Lower leg skin (tissue), 4 donors: ENCODE measurements around the gene SAFB. TPM values are rescaled to one million over a fixed set of nuclear protein-coding genes. Genes with fewer than 3 reads are reported as not detected.

ENCODE experiments used
- DNase-seq, 2 donors: peaks; one replicate each; pipeline ENCODE4 v3.0.0-alpha.2; 2019; ENCODE audit warnings: low spot score in 2 of 2
- H3K4me3 ChIP-seq: fragments of 200-600 bp; sonication (generic); 2 replicates; pipeline ENCODE4 v1.5.1; 2017; ENCODE audit warnings: mild to moderate bottlenecking, low read depth; ENCODE audit not compliant: poor library complexity, severe bottlenecking
- POLR2A ChIP-seq, 2 donors: fragments of 450-650 bp; IDR thresholded peaks; one replicate each; pipeline ENCODE4 v1.6.1; 2016 to 2017; ENCODE audit warnings: antibody characterized with exemption in 2 of 2, mild to moderate bottlenecking in 1 of 2, moderate library complexity in 1 of 2
- WGBS, 2 donors: methylation state at CpG; one replicate each; pipeline ENCODE4 v1.1.5; 2018; 5-methylcytosine and 5-hydroxymethylcytosine counted together
- intact Hi-C: fragments of 100-400 bp; cut with DNase I; formaldehyde crosslinking; loops from one replicate; pipeline ENCODE4 v1.15.0; 2023; ENCODE audit warnings: low total_unique reads
- total RNA-seq, 4 donors: library from RNA; depleted of rRNA; stranded (reverse); fragments of >200 nt; gene quantifications; one replicate each; pipeline ENCODE4 v1.1.0, GENCODE V29; 2016
- TF ChIP-seq, protein P1 (sequence below), 3 donors: fragments of 450-650 bp; IDR thresholded peaks; one replicate each; pipeline ENCODE4 v1.5.1; 2016; ENCODE audit warnings: antibody characterized with exemption in 3 of 3, mild to moderate bottlenecking in 3 of 3, moderate library complexity in 2 of 3

SAFB gene
- total RNA-seq, 4 donors from 2014 or later, result 41.6 to 136 (median 80.4) TPM

- intact Hi-C loops, result no loop called here
- WGBS, 2 donors, result 69 to 76% methylated on average over 4 of the region's 4 CpGs
- TF ChIP-seq POLR2A (IDR thresholded peaks at IDR 0.05), result no peak
- TF ChIP-seq, protein P1, sequence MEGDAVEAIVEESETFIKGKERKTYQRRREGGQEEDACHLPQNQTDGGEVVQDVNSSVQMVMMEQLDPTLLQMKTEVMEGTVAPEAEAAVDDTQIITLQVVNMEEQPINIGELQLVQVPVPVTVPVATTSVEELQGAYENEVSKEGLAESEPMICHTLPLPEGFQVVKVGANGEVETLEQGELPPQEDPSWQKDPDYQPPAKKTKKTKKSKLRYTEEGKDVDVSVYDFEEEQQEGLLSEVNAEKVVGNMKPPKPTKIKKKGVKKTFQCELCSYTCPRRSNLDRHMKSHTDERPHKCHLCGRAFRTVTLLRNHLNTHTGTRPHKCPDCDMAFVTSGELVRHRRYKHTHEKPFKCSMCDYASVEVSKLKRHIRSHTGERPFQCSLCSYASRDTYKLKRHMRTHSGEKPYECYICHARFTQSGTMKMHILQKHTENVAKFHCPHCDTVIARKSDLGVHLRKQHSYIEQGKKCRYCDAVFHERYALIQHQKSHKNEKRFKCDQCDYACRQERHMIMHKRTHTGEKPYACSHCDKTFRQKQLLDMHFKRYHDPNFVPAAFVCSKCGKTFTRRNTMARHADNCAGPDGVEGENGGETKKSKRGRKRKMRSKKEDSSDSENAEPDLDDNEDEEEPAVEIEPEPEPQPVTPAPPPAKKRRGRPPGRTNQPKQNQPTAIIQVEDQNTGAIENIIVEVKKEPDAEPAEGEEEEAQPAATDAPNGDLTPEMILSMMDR (IDR thresholded peaks at IDR 0.05), result no peak
- no peak for DNase-seq
- no peak overlapping the region for H3K4me3 ChIP-seq
Observed at GRCh38 chr19:5632241-5632612, 9.3 kb downstream of the SAFB start.

DNA sequence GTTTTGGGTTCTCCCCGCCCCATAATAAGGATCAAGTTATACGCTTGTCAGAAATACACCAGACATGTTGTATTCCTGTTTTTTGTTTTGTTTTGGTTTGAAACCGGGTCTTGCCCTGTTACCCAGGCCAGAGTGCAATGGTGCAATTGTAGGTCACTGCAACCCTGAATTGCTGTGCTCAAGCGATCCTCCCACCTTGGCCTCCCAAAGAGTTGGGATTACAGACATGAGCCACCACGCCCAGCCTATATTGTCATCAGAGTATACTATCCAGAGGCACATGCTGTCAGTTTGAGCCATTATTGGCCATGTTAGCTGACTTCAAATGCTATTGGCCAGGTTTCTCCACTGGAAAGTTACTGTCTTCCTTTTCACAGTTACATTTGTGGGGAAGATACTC is 9.8 kb downstream of the SAFB start:
- H3K4me3 ChIP-seq, result no peak overlapping the region
- DNase-seq, result peak in 1 of 2 donors; percentile 14
- TF ChIP-seq POLR2A (IDR thresholded peaks at IDR 0.05), result no peak
- TF ChIP-seq, protein P1 (IDR thresholded peaks at IDR 0.05), result no peak
- intact Hi-C loops, result no loop called here
- 79% methylated on average over 5 of the region's 5 CpGs for WGBS, 2 donors

GRCh38 chr19:5635427-5635826 is 12.5 kb downstream of the SAFB start:
- intact Hi-C loops, result no loop called here
- TF ChIP-seq, protein P1 (IDR thresholded peaks at IDR 0.05), result no peak
- TF ChIP-seq POLR2A (IDR thresholded peaks at IDR 0.05), result no peak
- DNase-seq, result peak in 1 of 2 donors; percentile 23
- no peak overlapping the region for H3K4me3 ChIP-seq
- WGBS, 2 donors, result 79 to 84% methylated on average over 6 of the region's 6 CpGs

DNA sequence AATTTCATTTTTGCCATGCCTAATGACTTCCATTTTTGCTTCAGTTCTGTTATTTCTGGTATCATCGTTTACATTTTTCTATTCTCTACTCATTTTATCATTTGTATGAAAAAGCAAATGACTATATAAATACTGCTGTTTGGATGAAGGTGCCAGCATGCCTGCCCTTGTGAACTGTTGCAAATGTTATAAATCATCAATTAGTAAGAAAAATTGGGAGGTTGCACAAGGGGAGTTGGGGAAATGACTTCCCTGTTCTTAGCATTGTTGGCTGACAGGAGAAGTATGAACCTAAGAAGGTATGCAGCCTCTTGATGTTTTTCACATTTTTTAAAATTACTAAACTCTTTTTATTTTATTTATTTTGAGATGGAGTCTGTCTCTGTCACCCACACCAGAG is 15.1 kb downstream of the SAFB start:
- H3K4me3 ChIP-seq, result no peak overlapping the region
- peak in 1 of 2 donors; percentile 18 for DNase-seq
- intact Hi-C loops, result no loop called here
- TF ChIP-seq POLR2A (IDR thresholded peaks at IDR 0.05), result no peak
- TF ChIP-seq, protein P1 (IDR thresholded peaks at IDR 0.05), result no peak
- WGBS, 2 donors, result 43 to 56% methylated on average over 1 of the region's 1 CpG

DNA sequence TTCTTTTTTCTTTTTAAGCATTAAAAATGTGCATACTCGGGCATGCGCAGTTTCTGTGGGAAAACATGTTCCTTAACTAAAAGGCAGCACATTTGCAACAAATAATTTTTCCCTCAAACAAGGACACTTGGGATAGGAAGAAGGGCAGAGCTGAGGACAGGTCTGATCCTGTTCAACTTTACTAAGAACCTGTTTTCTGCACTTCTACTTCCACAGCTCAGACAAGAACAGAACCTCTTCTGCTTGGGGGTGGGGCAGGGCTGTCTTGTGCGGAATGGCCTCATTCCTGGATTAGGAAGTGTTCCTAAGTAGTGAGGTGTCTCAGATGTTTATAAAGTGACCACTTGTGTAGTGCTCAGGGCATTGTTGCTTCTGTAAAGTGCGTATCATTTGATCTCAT is 18.3 kb downstream of the SAFB start:
- no peak overlapping the region for H3K4me3 ChIP-seq
- DNase-seq, result peak in 1 of 2 donors; percentile 29
- TF ChIP-seq POLR2A (IDR thresholded peaks at IDR 0.05), result no peak
- TF ChIP-seq, protein P1 (IDR thresholded peaks at IDR 0.05), result no peak
- intact Hi-C loops, result no loop called here
- 67 to 72% methylated on average over 4 of the region's 4 CpGs for WGBS, 2 donors

DNA sequence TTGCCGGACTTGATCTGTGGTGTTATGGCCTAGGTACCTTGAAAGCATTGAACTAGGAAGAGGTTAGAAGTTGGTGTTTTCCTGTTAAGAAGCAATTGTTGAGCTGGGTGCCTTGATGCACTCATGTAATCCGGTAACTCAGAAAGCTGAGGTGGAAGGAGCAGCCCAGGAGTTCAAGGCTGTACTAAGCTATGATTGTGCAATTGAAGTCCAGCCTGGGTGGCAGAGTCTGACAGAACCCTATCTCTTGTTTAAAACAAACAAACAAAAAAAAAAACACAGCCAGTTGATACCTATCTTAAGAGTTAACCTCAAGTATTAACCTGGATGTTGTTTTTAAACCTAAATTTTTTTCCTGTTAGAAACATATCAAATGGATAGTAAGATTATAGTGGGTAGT is 19.3 kb downstream of the SAFB start:
- TF ChIP-seq, protein P1 (IDR thresholded peaks at IDR 0.05), result no peak
- no peak for TF ChIP-seq POLR2A (IDR thresholded peaks at IDR 0.05)
- no peak overlapping the region for H3K4me3 ChIP-seq
- peak in 1 of 2 donors; percentile 34 for DNase-seq
- intact Hi-C loops, result no loop called here
- 86 to 95% methylated on average over 2 of the region's 2 CpGs for WGBS, 2 donors
